MCF 10A (cell line): ENCODE data around the gene H6PD. TPM values are rescaled to one million over a fixed set of nuclear protein-coding genes. Genes with fewer than 3 reads are reported as not detected.

Experiments
- BruUV-seq: library from RNA; stranded (reverse); fragments of 400-500 nt; replicated peaks from 2 replicates; lab custom pipeline; 2021; lab: Mats Ljungman, UMichigan
- CTCF ChIA-PET: fragments of 300-600 bp; sonication (Branson Sonifier 250); formaldehyde crosslinking; extraction: SDS; loops from one replicate; lab custom pipeline; 2021; ENCODE audit warnings: antibody characterized with exemption, inconsistent platforms; lab: Yijun Ruan, JAX
- POLR2A ChIA-PET: fragments of 300-600, 350-650 bp; sonication (Branson Sonifier 250); formaldehyde crosslinking; extraction: SDS; loops from one replicate; lab custom pipeline; 2020; ENCODE audit warnings: antibody characterized with exemption, inconsistent platforms; lab: Yijun Ruan, JAX
- DNase-seq: peaks from one replicate; pipeline ENCODE4 v3.0.0-alpha.2; 2018; ENCODE audit not compliant: unreplicated experiment
- H3K27ac Mint-ChIP-seq: one replicate; pipeline ENCODE4 v1.8.0; 2022; ENCODE audit warnings: mild to moderate bottlenecking, low read depth, mixed read lengths; ENCODE audit not compliant: unreplicated experiment
- H3K27me3 Mint-ChIP-seq: one replicate; pipeline ENCODE4 v1.8.0; 2022; ENCODE audit warnings: mixed read lengths; ENCODE audit not compliant: insufficient read depth, unreplicated experiment
- H3K36me3 Mint-ChIP-seq: one replicate; pipeline ENCODE4 v1.8.0; 2022; ENCODE audit warnings: mild to moderate bottlenecking, moderate library complexity, mixed read lengths; ENCODE audit not compliant: insufficient read depth, unreplicated experiment
- H3K4me1 Mint-ChIP-seq: one replicate; pipeline ENCODE4 v1.8.0; 2022; ENCODE audit warnings: mixed read lengths; ENCODE audit not compliant: insufficient read depth, unreplicated experiment
- H3K4me3 Mint-ChIP-seq: one replicate; pipeline ENCODE4 v1.8.0; 2022; ENCODE audit warnings: mild to moderate bottlenecking, moderate library complexity, mixed read lengths; ENCODE audit not compliant: unreplicated experiment
- H3K9me3 Mint-ChIP-seq: one replicate; pipeline ENCODE4 v1.8.0; 2022; ENCODE audit warnings: mixed read lengths; ENCODE audit not compliant: unreplicated experiment
- CTCF ChIP-seq: fragments of 200-600 bp; IDR thresholded peaks from one replicate; pipeline ENCODE4 v1.8.0; 2022; ENCODE audit warnings: antibody characterized with exemption, mild to moderate bottlenecking; ENCODE audit not compliant: unreplicated experiment
- intact Hi-C: fragments of 100-400 bp; cut with micrococcal nuclease; formaldehyde crosslinking; loops from 2 replicates; pipeline ENCODE4 v1.14.1; 2022
- total RNA-seq: library from RNA; stranded (reverse); gene quantifications from 2 replicates; pipeline ENCODE4 v1.2.3, GENCODE V29; 2022

H6PD gene
- total RNA-seq, 1 experiment from 2014 or later: 23.6 TPM

DNA sequence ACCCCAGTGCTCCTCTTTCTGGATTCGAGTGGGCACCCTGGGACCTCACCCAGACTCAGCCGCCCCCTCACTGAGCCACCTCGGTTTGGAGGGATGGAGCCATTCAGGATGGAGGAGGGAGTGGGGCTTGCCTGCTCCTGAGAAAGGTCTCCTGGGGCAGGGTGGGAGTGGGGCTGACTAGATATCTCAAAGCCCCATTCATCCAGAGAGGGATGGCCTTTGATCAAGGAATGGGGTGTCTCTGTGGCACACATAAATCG, 48.1 kb downstream of the H6PD start:
- POLR2A ChIA-PET: no interaction called here
- BruUV-seq: no TSS peak

DNA sequence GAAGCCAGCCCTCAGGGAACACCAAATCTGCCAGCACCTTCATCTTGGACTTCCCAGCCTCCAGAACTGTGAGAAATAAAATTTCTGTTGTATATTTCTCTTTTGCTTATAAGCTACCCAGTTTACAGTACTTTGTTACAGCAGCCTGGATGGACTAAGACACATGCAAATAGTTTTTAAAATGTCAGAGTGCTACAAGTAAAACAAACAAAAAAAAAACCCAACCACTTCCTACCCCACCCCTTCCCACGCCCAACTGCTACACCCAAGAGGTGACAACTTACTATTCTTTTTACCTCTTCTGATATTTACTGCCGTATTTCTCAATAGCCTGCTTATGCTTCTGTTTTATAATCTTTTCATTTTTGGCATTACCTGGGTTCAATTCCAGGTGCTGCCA, 49.5 kb downstream of the H6PD start:
- H3K4me3 Mint-ChIP-seq: no peak overlapping the region
- TF ChIP-seq CTCF: no peak
- no peaks in the 10 kb centered on the region for H3K27me3 Mint-ChIP-seq
- peaks cover 22% of the 10 kb centered on the region for H3K4me1 Mint-ChIP-seq
- DNase-seq: no peak
- BruUV-seq: no TSS peak
- H3K36me3 Mint-ChIP-seq: no peaks in the 10 kb centered on the region
- ChIA-PET CTCF (interaction anchor here (1.0 to 2.1 kb wide), 2 partner anchors 172 to 289 kb away, joined by 3 to 8 read pairs; no protein-coding TSS in a partner anchor), POLR2A (interaction anchor here (1.6 kb wide), 1 partner anchor 193 kb away, joined by 3 read pairs; no protein-coding TSS in a partner anchor)
- no peak overlapping the region for H3K27ac Mint-ChIP-seq
- no peaks in the 10 kb centered on the region for H3K9me3 Mint-ChIP-seq
- intact Hi-C loops: loop anchor here (10.0 kb wide), 1 partner anchor 169 kb away; no protein-coding TSS in a partner anchor

More for the DNA sequence above, 48.1 kb downstream of the H6PD start:
- Mint-ChIP-seq H3K36me3 (no peaks in the 10 kb centered on the region), H3K27ac (no peak overlapping the region), H3K9me3 (no peaks in the 10 kb centered on the region), H3K4me1 (peaks cover 22% of the 10 kb centered on the region), H3K27me3 (no peaks in the 10 kb centered on the region), H3K4me3 (no peak overlapping the region)
- intact Hi-C loops: loop anchor here (10.0 kb wide), 1 partner anchor 168 kb away; no protein-coding TSS in a partner anchor
- TF ChIP-seq CTCF: no peak
- CTCF ChIA-PET: interaction anchor here (0.7 to 2.1 kb wide), 4 partner anchors 13 to 289 kb away, joined by 3 to 8 read pairs (median 3); no protein-coding TSS in a partner anchor
- DNase-seq: no peak

GRCh38 chr1:9286556-9286955, 52.0 kb downstream of the H6PD start:
- no peaks in the 10 kb centered on the region for H3K9me3 Mint-ChIP-seq
- intact Hi-C loops: loop anchor here (10.0 kb wide), 1 partner anchor 172 kb away; no protein-coding TSS in a partner anchor
- H3K4me1 Mint-ChIP-seq: peaks cover 5% of the 10 kb centered on the region
- POLR2A ChIA-PET: no interaction called here
- H3K4me3 Mint-ChIP-seq: no peak overlapping the region
- TF ChIP-seq CTCF: no peak
- no TSS peak for BruUV-seq
- no peak overlapping the region for H3K27ac Mint-ChIP-seq
- CTCF ChIA-PET: no interaction called here
- H3K36me3 Mint-ChIP-seq: no peaks in the 10 kb centered on the region
- no peaks in the 10 kb centered on the region for H3K27me3 Mint-ChIP-seq
- no peak for DNase-seq

- peak; percentile 83 for TF ChIP-seq CTCF
- BruUV-seq: no TSS peak
- peak; percentile 77 for DNase-seq
These were observed 54.5 kb downstream of the H6PD start for GRCh38 chr1:9289090-9289534.

More at GRCh38 chr1:9289090-9289534, 54.5 kb downstream of the H6PD start:
- H3K27me3 Mint-ChIP-seq: no peaks in the 10 kb centered on the region
- no peak overlapping the region for H3K27ac Mint-ChIP-seq
- ChIA-PET POLR2A (interaction anchor here (0.6 to 4.4 kb wide), 21 partner anchors 9 to 250 kb away, joined by 3 to 32 read pairs (median 5); partner anchors contain the start of gene SLC25A33), CTCF (interaction anchor here (0.6 to 2.7 kb wide), 20 partner anchors 8 to 685 kb away, joined by 3 to 22 read pairs (median 3); no protein-coding TSS in a partner anchor)
- H3K4me3 Mint-ChIP-seq: no peak overlapping the region
- intact Hi-C loops: loop anchor here (1.0 to 10.0 kb wide), 4 partner anchors 22 to 202 kb away; no protein-coding TSS in a partner anchor
- no peaks in the 10 kb centered on the region for H3K9me3 Mint-ChIP-seq
- peaks cover 4% of the 10 kb centered on the region for H3K4me1 Mint-ChIP-seq
- H3K36me3 Mint-ChIP-seq: no peaks in the 10 kb centered on the region
